ENCODE data around the gene RASGRP1.

GRCh38 chr15:38503496-38503895, 61.1 kb downstream of the RASGRP1 start:
- no peak for TF ChIP-seq CTCF (IDR thresholded peaks at IDR 0.05)
- TF ChIP-seq POLR2AphosphoS5 (IDR thresholded peaks at IDR 0.05; ENCODE audit: low read depth, low read length) = no peak
- no peak for TF ChIP-seq REST (IDR thresholded peaks at IDR 0.05; ENCODE audit: insufficient read depth in 1 of 2, low read depth in 2 of 2, low read length in 1 of 2)
- no peak for TF ChIP-seq SIN3A (IDR thresholded peaks at IDR 0.05; ENCODE audit: borderline replicate concordance, insufficient read depth, low read depth, low read length)
